K562 (cell line): Measurements from ENCODE around the gene HIVEP3. TPM values are rescaled to one million over a fixed set of nuclear protein-coding genes. Genes with fewer than 3 reads are reported as not detected.

ENCODE experiments used
- CTCF ChIP-seq, 3 experiments: IDR thresholded peaks in 2 of 3; conservative IDR thresholded peaks in 1 of 3; 2 replicates each; pipeline ENCODE4 v1.5.1; 2011 to 2012; ENCODE audit warnings: low read length in 3 of 3, mild to moderate bottlenecking in 3 of 3, control low read depth in 2 of 3, improper control_type of control experiment in 1 of 3, inconsistent platforms in 1 of 3, low read depth in 1 of 3, mixed read lengths in 1 of 3, moderate library complexity in 1 of 3; ENCODE audit not compliant: insufficient read depth in 2 of 3
- IRF9 ChIP-seq: fragments of 450-650 bp; IDR thresholded peaks from 2 replicates; pipeline ENCODE4 v1.6.1; 2016; ENCODE audit warnings: missing biosample characterization, missing genetic modification characterization
- L3MBTL2 ChIP-seq: fragments of 450-650 bp; IDR thresholded peaks from 2 replicates; pipeline ENCODE4 v1.6.1; 2016; ENCODE audit warnings: mild to moderate bottlenecking, moderate library complexity
- MEF2A ChIP-seq: IDR thresholded peaks from 2 replicates; pipeline ENCODE4 v1.6.1; 2011; ENCODE audit warnings: low read depth, mild to moderate bottlenecking, low read length, moderate library complexity; ENCODE audit not compliant: control insufficient read depth
- MNT ChIP-seq, 2 experiments: fragments of 450-650 bp; conservative IDR thresholded peaks; 2 replicates each; pipeline ENCODE4 v1.6.1; 2017; ENCODE audit warnings: mild to moderate bottlenecking in 2 of 2, moderate library complexity in 2 of 2
- MTF1 ChIP-seq: fragments of 250-450 bp; sonication (Bioruptor Pico); IDR thresholded peaks from 2 replicates; pipeline ENCODE4 v1.9.0; 2021; ENCODE audit warnings: moderate library complexity, mild to moderate bottlenecking, inconsistent platforms, borderline replicate concordance
- PCBP2 ChIP-seq: fragments of 200-400 bp; formaldehyde crosslinking; IDR thresholded peaks from 2 replicates; pipeline ENCODE4 v1.6.1; 2018; ENCODE audit warnings: low read length, low read depth, mild to moderate bottlenecking, moderate library complexity; ENCODE audit not compliant: poor library complexity, severe bottlenecking
- REST ChIP-seq, 2 experiments: fragments of 450-650 bp; formaldehyde crosslinking in 1 of 2; IDR thresholded peaks; 2 replicates each; pipeline versions ENCODE4 v1.4.0 to v1.6.1; 2014 to 2020; ENCODE audit warnings: mild to moderate bottlenecking in 2 of 2, borderline replicate concordance in 1 of 2, low read depth in 1 of 2
- polyA plus RNA-seq, 8 experiments: library from polyadenylated mRNA; depleted of rRNA in 4 of 8; stranded (reverse) in 5 of 8; unstranded in 3 of 8; fragments of >200 nt; fragmentation: Nextera tagmentation in 2 of 8; fragmentation: Illumina TruSeq in 1 of 8; extraction: Ambion mirVana in 2 of 8; extraction: Trizol in 1 of 8; gene quantifications; 2 replicates each; pipeline versions ENCODE4 v1.2.1 to v1.2.3, GENCODE V29; 2011 to 2014; ENCODE audit warnings: inconsistent platforms in 1 of 8, missing spikeins in 1 of 8
- total RNA-seq, 7 experiments: library from RNA; depleted of rRNA in 6 of 7; stranded (reverse); fragments of >200 nt in 6 of 7; fragmentation: Illumina TruSeq in 2 of 7; extraction: Trizol in 2 of 7; gene quantifications; 2 replicates each; pipeline versions ENCODE4 v1.2.1 to v1.2.3, GENCODE V29; 2011 to 2021; ENCODE audit warnings: low replicate concordance in 1 of 7

HIVEP3 gene
- total and polyA plus RNA-seq, 9 of the 15 experiments (the other 6 are each of a cell fraction or from before 2014, with no cell fraction given) = 0.09 to 0.58 (median 0.34) TPM; not detected in 1

- peak; percentile 35; the same call in 1 of the 2 replicates for TF ChIP-seq REST (IDR thresholded peaks at IDR 0.05; ENCODE audit: borderline replicate concordance)
- TF ChIP-seq REST (CRISPR knock-in tag; IDR thresholded peaks at IDR 0.05; ENCODE audit: low read depth) = no peak
- peak in 1 of 2 experiments; percentile 40; a peak in 1 of 4 replicates for TF ChIP-seq MNT (conservative IDR thresholded peaks at IDR 0.05)
- TF ChIP-seq MEF2A = no peak
- no peak for TF ChIP-seq MTF1 (CRISPR knock-in tag)
- TF ChIP-seq CTCF (IDR thresholded peaks at IDR 0.05 in 2 of 3, conservative IDR thresholded peaks at IDR 0.05 in 1 of 3; ENCODE audit: insufficient read depth in 2 of 3, low read depth in 1 of 3, low read length in 3 of 3) = peak; percentile 8 to 35 (median 27); a peak in 1 of 6 replicates
- TF ChIP-seq PCBP2 = no peak
- TF ChIP-seq IRF9 (tag) = no peak
- TF ChIP-seq L3MBTL2 = peak; percentile 18; the same call in 1 of the 2 replicates
- TF ChIP-seq, all 486 proteins: peak for 13
Observed at GRCh38 chr1:41503538-41504113, 415.1 kb downstream of the HIVEP3 start (continued).
